GM12878 (cell line): ENCODE results near the gene FEV.

Experiments
- EZH2 ChIP-seq: IDR thresholded peaks from 2 replicates; pipeline ENCODE4 v1.6.1; 2012; ENCODE audit warnings: low read depth, mild to moderate bottlenecking, control low read depth, inconsistent platforms, low read length, borderline replicate concordance; ENCODE audit not compliant: control insufficient read depth
- NFIC ChIP-seq: IDR thresholded peaks from 2 replicates; pipeline ENCODE4 v1.6.1; 2012; ENCODE audit warnings: low read depth, mild to moderate bottlenecking, inconsistent platforms, low read length, moderate library complexity
- POLR2AphosphoS5 ChIP-seq: IDR thresholded peaks from 2 replicates; pipeline ENCODE4 v1.6.1; 2011; ENCODE audit warnings: mild to moderate bottlenecking, low read length, inconsistent platforms
- TBL1XR1 ChIP-seq: IDR thresholded peaks from 2 replicates; pipeline ENCODE4 v1.6.1; 2012; ENCODE audit warnings: low read depth, low read length, improper control_type of control experiment
- ZBTB33 ChIP-seq: fragments of 450-650 bp; IDR thresholded peaks from 2 replicates; pipeline ENCODE4 v1.6.1; 2017; ENCODE audit warnings: mild to moderate bottlenecking
- ZNF592 ChIP-seq: fragments of 450-650 bp; IDR thresholded peaks from 2 replicates; pipeline ENCODE4 v1.6.1; 2017; ENCODE audit warnings: mild to moderate bottlenecking, moderate library complexity

GRCh38 chr2:218986148-218986761 is 1.3 kb upstream of the FEV start:
- TF ChIP-seq EZH2 (no peak), TBL1XR1 (no peak), ZNF592 (no peak), ZBTB33 (no peak), NFIC (no peak), POLR2AphosphoS5 (no peak)
